MM.1S (cell line): Measurements from ENCODE around the gene SLC25A29.

Experiments
- DNase-seq: peaks from one replicate; pipeline ENCODE4 v3.0.0-alpha.2; 2015
- H2AFZ ChIP-seq: fragments of 300-600 bp; sonication (generic); 2 replicates; pipeline ENCODE4 v1.6.0; 2016; ENCODE audit warnings: antibody characterized with exemption, low read length
- H3F3A ChIP-seq: fragments of 300-600 bp; sonication (generic); 2 replicates; pipeline ENCODE4 v1.6.1; 2016; ENCODE audit warnings: mild to moderate bottlenecking, antibody characterized with exemption, low read length, moderate library complexity, mixed read lengths; ENCODE audit not compliant: insufficient read depth
- H3K27ac ChIP-seq: fragments of 300-600 bp; sonication (generic); 2 replicates; pipeline ENCODE4 v1.5.1; 2016; ENCODE audit warnings: mild to moderate bottlenecking, low read length
- H3K27me3 ChIP-seq: fragments of 300-600 bp; sonication (generic); replicated peaks from 2 replicates; pipeline ENCODE4 v1.6.0; 2016; ENCODE audit warnings: low read length; ENCODE audit not compliant: insufficient read depth
- H3K36me3 ChIP-seq: fragments of 300-600 bp; sonication (generic); replicated peaks from 2 replicates; pipeline ENCODE4 v1.6.1; 2016; ENCODE audit warnings: mild to moderate bottlenecking, low read length, mixed read lengths; ENCODE audit not compliant: insufficient read depth
- H3K4me1 ChIP-seq: fragments of 300-600 bp; sonication (generic); 2 replicates; pipeline ENCODE4 v1.6.1; 2016; ENCODE audit warnings: low read length, mixed read lengths
- H3K4me2 ChIP-seq: fragments of 300-600 bp; sonication (generic); 2 replicates; pipeline ENCODE4 v1.6.0; 2016; ENCODE audit warnings: low read depth, low read length
- H3K4me3 ChIP-seq: fragments of 300-600 bp; sonication (generic); 2 replicates; pipeline ENCODE4 v1.5.1; 2016; ENCODE audit warnings: low read length, mixed read lengths
- H3K79me2 ChIP-seq: fragments of 300-600 bp; sonication (generic); 2 replicates; pipeline ENCODE4 v1.6.1; 2016; ENCODE audit warnings: mixed run types, low read length, mixed read lengths
- H3K9ac ChIP-seq: fragments of 300-600 bp; sonication (generic); 2 replicates; pipeline ENCODE4 v1.6.1; 2016; ENCODE audit warnings: low read length, mixed read lengths
- H3K9me2 ChIP-seq: fragments of 300-600 bp; sonication (generic); replicated peaks from 2 replicates; pipeline ENCODE4 v1.6.1; 2016; ENCODE audit warnings: mild to moderate bottlenecking, low read length, mixed read lengths; ENCODE audit not compliant: insufficient read depth
- H3K9me3 ChIP-seq: fragments of 300-600 bp; sonication (generic); replicated peaks from 2 replicates; pipeline ENCODE4 v1.6.1; 2016; ENCODE audit warnings: mild to moderate bottlenecking, low read length, mixed read lengths; ENCODE audit not compliant: insufficient read depth
- H4K20me1 ChIP-seq: fragments of 300-600 bp; sonication (generic); 2 replicates; pipeline ENCODE4 v1.6.1; 2016; ENCODE audit warnings: mild to moderate bottlenecking, low read length, moderate library complexity, mixed read lengths; ENCODE audit not compliant: insufficient read depth
- CTCF ChIP-seq: fragments of 300-600 bp; sonication (generic); IDR thresholded peaks from 2 replicates; pipeline ENCODE4 v1.5.1; 2016; ENCODE audit warnings: antibody characterized with exemption, low read length, mixed read lengths
- EZH2 ChIP-seq: fragments of 300-600 bp; sonication (generic); optimal IDR thresholded peaks from 2 replicates; pipeline ENCODE3; 2017; ENCODE audit warnings: low read depth, mild to moderate bottlenecking, antibody characterized with exemption, low read length, mixed read lengths
- EZH2phosphoT487 ChIP-seq: fragments of 300-600 bp; sonication (generic); IDR thresholded peaks from 2 replicates; pipeline ENCODE4 v1.6.1; 2018; ENCODE audit warnings: antibody characterized with exemption, low read length

The SLC25A29 gene

GRCh38 chr14:100328495-100329163 is 22.4 kb upstream of the SLC25A29 start:
- Histone ChIP-seq H3K4me3 (no peak overlapping the region), H3K9me3 (no peaks in the 10 kb centered on the region), H3K4me1 (no peaks in the 10 kb centered on the region), H4K20me1 (no peaks in the 10 kb centered on the region), H3K79me2 (no peaks in the 10 kb centered on the region), H3K9ac (no peak overlapping the region), H3K4me2 (no peak overlapping the region), H3K36me3 (no peaks in the 10 kb centered on the region), H3K27ac (no peak overlapping the region), H3K9me2 (no peaks in the 10 kb centered on the region), H3K27me3 (no peaks in the 10 kb centered on the region), H3F3A (no peaks in the 10 kb centered on the region), H2AFZ (no peak overlapping the region)
- no peak for TF ChIP-seq CTCF
- TF ChIP-seq EZH2phosphoT487: no peak
- TF ChIP-seq EZH2: no peak
- DNase-seq: no peak

DNA sequence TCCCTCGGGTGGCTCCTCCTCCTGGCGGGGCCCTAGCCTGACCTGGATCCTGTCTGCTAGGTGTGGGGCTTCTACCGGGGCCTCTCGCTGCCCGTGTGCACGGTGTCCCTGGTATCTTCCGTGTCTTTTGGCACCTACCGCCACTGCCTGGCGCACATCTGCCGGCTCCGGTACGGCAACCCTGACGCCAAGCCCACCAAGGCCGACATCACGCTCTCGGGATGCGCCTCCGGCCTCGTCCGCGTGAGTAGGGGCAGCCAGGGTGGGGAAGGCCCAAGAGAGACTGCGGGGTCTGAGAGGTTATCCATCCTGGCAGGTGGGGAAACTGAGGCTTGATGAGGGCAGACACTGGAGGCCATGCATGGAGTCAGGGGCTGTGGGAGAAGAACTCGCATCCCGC is 20.9 kb upstream of the SLC25A29 start:
- Histone ChIP-seq H3K4me2 (no peak overlapping the region), H3K4me1 (no peaks in the 10 kb centered on the region), H4K20me1 (no peaks in the 10 kb centered on the region), H3F3A (no peaks in the 10 kb centered on the region), H3K79me2 (no peaks in the 10 kb centered on the region), H3K9me3 (no peaks in the 10 kb centered on the region), H2AFZ (no peak overlapping the region), H3K4me3 (no peak overlapping the region), H3K9me2 (no peaks in the 10 kb centered on the region), H3K27ac (no peak overlapping the region), H3K27me3 (no peaks in the 10 kb centered on the region), H3K36me3 (no peaks in the 10 kb centered on the region), H3K9ac (no peak overlapping the region)
- TF ChIP-seq EZH2 (no peak), CTCF (no peak), EZH2phosphoT487 (no peak)
- DNase-seq: no peak

- no peak overlapping the region for H3K27ac ChIP-seq
- H3K36me3 ChIP-seq: no peaks in the 10 kb centered on the region
- H3K9ac ChIP-seq: no peak overlapping the region
- no peaks in the 10 kb centered on the region for H3K79me2 ChIP-seq
- H3F3A ChIP-seq: no peaks in the 10 kb centered on the region
- H3K9me2 ChIP-seq: no peaks in the 10 kb centered on the region
- H3K4me1 ChIP-seq: no peaks in the 10 kb centered on the region
- H3K4me2 ChIP-seq: no peak overlapping the region
- no peak overlapping the region for H2AFZ ChIP-seq
- DNase-seq: no peak
- H3K4me3 ChIP-seq: no peak overlapping the region
- H3K9me3 ChIP-seq: no peaks in the 10 kb centered on the region
- no peaks in the 10 kb centered on the region for H3K27me3 ChIP-seq
- TF ChIP-seq CTCF: no peak
- no peak for TF ChIP-seq EZH2
- no peak for TF ChIP-seq EZH2phosphoT487
- no peaks in the 10 kb centered on the region for H4K20me1 ChIP-seq
Measured at GRCh38 chr14:100325958-100326357, 19.7 kb upstream of the SLC25A29 start.
